HG03175 (cell line): ENCODE data around the gene ANO6.
"Not testable (repeated sequence)": the region's sequence is repeated elsewhere in the genome, so short reads cannot be mapped to it uniquely, and the experiment has no call there.

ENCODE experiments used
- ATAC-seq: cut with Tn5 transposase; IDR thresholded peaks from one replicate; pipeline ENCODE4 v1.9.1; 2021; ENCODE audit warnings: mild to moderate bottlenecking, moderate library complexity; ENCODE audit not compliant: unreplicated experiment

The ANO6 gene

GRCh38 chr12:45304514-45305178 is 88.8 kb downstream of the ANO6 start:
- no peak for ATAC-seq

- ATAC-seq: no peak
These were observed 90.0 kb downstream of the ANO6 start for GRCh38 chr12:45305907-45306306.

GRCh38 chr12:45309836-45310626 is 94.1 kb downstream of the ANO6 start:
- no peak for ATAC-seq

GRCh38 chr12:45310627-45310968 is 94.7 kb downstream of the ANO6 start:
- ATAC-seq: no peak

GRCh38 chr12:45312012-45312411 is 96.1 kb downstream of the ANO6 start:
- ATAC-seq: no peak

- no peak for ATAC-seq
These were observed 98.9 kb downstream of the ANO6 start for GRCh38 chr12:45314770-45315169.

GRCh38 chr12:45315462-45315861 is 99.6 kb downstream of the ANO6 start:
- no peak for ATAC-seq

GRCh38 chr12:45317261-45317660 is 101.4 kb downstream of the ANO6 start:
- ATAC-seq: not testable (repeated sequence)

- ATAC-seq: no peak
These were observed 106.9 kb downstream of the ANO6 start for GRCh38 chr12:45322810-45323209.

- ATAC-seq: no peak
These were observed 108.5 kb downstream of the ANO6 start for GRCh38 chr12:45324391-45324790.

GRCh38 chr12:45326358-45326975 is 110.6 kb downstream of the ANO6 start:
- ATAC-seq: no peak

GRCh38 chr12:45327823-45328383 is 112.0 kb downstream of the ANO6 start:
- ATAC-seq: no peak

GRCh38 chr12:45329238-45329637 is 113.3 kb downstream of the ANO6 start:
- ATAC-seq: no peak

- ATAC-seq: no peak
These were observed 113.8 kb downstream of the ANO6 start for GRCh38 chr12:45329702-45330101.

GRCh38 chr12:45331552-45331951 is 115.7 kb downstream of the ANO6 start:
- peak; percentile 75 for ATAC-seq

- ATAC-seq: no peak
These were observed 118.5 kb downstream of the ANO6 start for GRCh38 chr12:45334396-45334795.

GRCh38 chr12:45336331-45336730 is 120.4 kb downstream of the ANO6 start:
- ATAC-seq: no peak

GRCh38 chr12:45336762-45337596 is 121.1 kb downstream of the ANO6 start:
- ATAC-seq: no peak

- ATAC-seq: no peak
These were observed 121.9 kb downstream of the ANO6 start for GRCh38 chr12:45337835-45338234.

- no peak for ATAC-seq
These were observed 122.4 kb downstream of the ANO6 start for GRCh38 chr12:45338272-45338671.

GRCh38 chr12:45339035-45339434 is 123.1 kb downstream of the ANO6 start:
- ATAC-seq: no peak
